DND-41 (cell line): ENCODE results near the gene TMEM204.

ENCODE experiments used
- ATAC-seq: fragments of 200-7000 bp; cut with Tn5 transposase; 3 replicates; pipeline ENCODE4 v1.9.1; 2021; ENCODE audit warnings: low read depth; ENCODE audit not compliant: insufficient read depth
- DNase-seq: peaks from one replicate; pipeline ENCODE4 v3.0.0-alpha.2; 2020
- H2AFZ ChIP-seq: 2 replicates; pipeline ENCODE4 v1.6.0; 2012; ENCODE audit warnings: low read depth, low read length
- H3K27ac ChIP-seq: 2 replicates; pipeline ENCODE4 v1.5.1; 2012; ENCODE audit warnings: low read length, inconsistent platforms
- H3K27me3 ChIP-seq: fragments of 200-600 bp; sonication (generic); 2 replicates; pipeline ENCODE4 v1.6.0; 2012; ENCODE audit warnings: low read length, mild to moderate bottlenecking, inconsistent platforms; ENCODE audit not compliant: insufficient read depth, poor library complexity
- H3K36me3 ChIP-seq: 2 replicates; pipeline ENCODE4 v1.5.1; 2012; ENCODE audit warnings: low read length, inconsistent platforms; ENCODE audit not compliant: insufficient read depth
- H3K4me1 ChIP-seq: 2 replicates; pipeline ENCODE4 v1.5.1; 2012; ENCODE audit warnings: mild to moderate bottlenecking, low read length; ENCODE audit not compliant: insufficient read depth
- H3K4me2 ChIP-seq: 2 replicates; pipeline ENCODE4 v1.6.0; 2012; ENCODE audit warnings: mild to moderate bottlenecking, moderate library complexity, low read length, inconsistent platforms; ENCODE audit not compliant: insufficient read depth
- H3K4me3 ChIP-seq, 2 experiments: fragments of 200-600 bp in 1 of 2; shearing (Covaris generic) in 1 of 2; 2 replicates each; pipeline ENCODE4 v1.5.1; 2012 to 2016; ENCODE audit warnings: inconsistent platforms in 2 of 2, low read length in 2 of 2, mild to moderate bottlenecking in 2 of 2, low read depth in 1 of 2, moderate library complexity in 1 of 2
- H3K79me2 ChIP-seq: 2 replicates; pipeline ENCODE4 v1.6.0; 2012; ENCODE audit warnings: low read length, inconsistent platforms; ENCODE audit not compliant: insufficient read depth
- H3K9ac ChIP-seq: 2 replicates; pipeline ENCODE4 v1.6.0; 2012; ENCODE audit warnings: low read depth, mild to moderate bottlenecking, inconsistent platforms, low read length, moderate library complexity
- H3K9me3 ChIP-seq: 2 replicates; pipeline ENCODE4 v1.5.1; 2012; ENCODE audit warnings: low read length, moderate library complexity, mild to moderate bottlenecking, inconsistent platforms; ENCODE audit not compliant: insufficient read depth, severe bottlenecking
- H4K20me1 ChIP-seq: 2 replicates; pipeline ENCODE4 v1.6.0; 2012; ENCODE audit warnings: low read length; ENCODE audit not compliant: insufficient read depth
- EZH2 ChIP-seq: IDR thresholded peaks from 3 replicates; pipeline ENCODE4 v1.6.1; 2012; ENCODE audit warnings: borderline replicate concordance, low read depth, mild to moderate bottlenecking, moderate library complexity, low read length, inconsistent platforms; ENCODE audit not compliant: severe bottlenecking
- TF ChIP-seq, protein P1 (sequence below): IDR thresholded peaks from 2 replicates; pipeline ENCODE4 v1.5.1; 2012; ENCODE audit warnings: borderline replicate concordance, low read length, moderate library complexity, mild to moderate bottlenecking; ENCODE audit not compliant: poor library complexity, severe bottlenecking; ENCODE audit errors: extremely low read depth

TMEM204 gene

GRCh38 chr16:1580956-1581355 lies 47.5 kb downstream of the TMEM204 start:
- no peaks in the 10 kb centered on the region for H4K20me1 ChIP-seq
- TF ChIP-seq, protein P1, sequence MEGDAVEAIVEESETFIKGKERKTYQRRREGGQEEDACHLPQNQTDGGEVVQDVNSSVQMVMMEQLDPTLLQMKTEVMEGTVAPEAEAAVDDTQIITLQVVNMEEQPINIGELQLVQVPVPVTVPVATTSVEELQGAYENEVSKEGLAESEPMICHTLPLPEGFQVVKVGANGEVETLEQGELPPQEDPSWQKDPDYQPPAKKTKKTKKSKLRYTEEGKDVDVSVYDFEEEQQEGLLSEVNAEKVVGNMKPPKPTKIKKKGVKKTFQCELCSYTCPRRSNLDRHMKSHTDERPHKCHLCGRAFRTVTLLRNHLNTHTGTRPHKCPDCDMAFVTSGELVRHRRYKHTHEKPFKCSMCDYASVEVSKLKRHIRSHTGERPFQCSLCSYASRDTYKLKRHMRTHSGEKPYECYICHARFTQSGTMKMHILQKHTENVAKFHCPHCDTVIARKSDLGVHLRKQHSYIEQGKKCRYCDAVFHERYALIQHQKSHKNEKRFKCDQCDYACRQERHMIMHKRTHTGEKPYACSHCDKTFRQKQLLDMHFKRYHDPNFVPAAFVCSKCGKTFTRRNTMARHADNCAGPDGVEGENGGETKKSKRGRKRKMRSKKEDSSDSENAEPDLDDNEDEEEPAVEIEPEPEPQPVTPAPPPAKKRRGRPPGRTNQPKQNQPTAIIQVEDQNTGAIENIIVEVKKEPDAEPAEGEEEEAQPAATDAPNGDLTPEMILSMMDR = no peak
- TF ChIP-seq EZH2 = no peak
- no peaks in the 10 kb centered on the region for H3K4me1 ChIP-seq
- H2AFZ ChIP-seq = no peak overlapping the region
- no peak overlapping the region for H3K27ac ChIP-seq
- no peaks in the 10 kb centered on the region for H3K9me3 ChIP-seq
- H3K79me2 ChIP-seq = no peaks in the 10 kb centered on the region
- DNase-seq (no peak), ATAC-seq (no peak)
- no peak overlapping the region for H3K9ac ChIP-seq
- peaks cover 28% of the 10 kb centered on the region for H3K36me3 ChIP-seq
- H3K27me3 ChIP-seq = no peaks in the 10 kb centered on the region
- H3K4me3 ChIP-seq = no peak overlapping the region
- H3K4me2 ChIP-seq = no peak overlapping the region

DNA sequence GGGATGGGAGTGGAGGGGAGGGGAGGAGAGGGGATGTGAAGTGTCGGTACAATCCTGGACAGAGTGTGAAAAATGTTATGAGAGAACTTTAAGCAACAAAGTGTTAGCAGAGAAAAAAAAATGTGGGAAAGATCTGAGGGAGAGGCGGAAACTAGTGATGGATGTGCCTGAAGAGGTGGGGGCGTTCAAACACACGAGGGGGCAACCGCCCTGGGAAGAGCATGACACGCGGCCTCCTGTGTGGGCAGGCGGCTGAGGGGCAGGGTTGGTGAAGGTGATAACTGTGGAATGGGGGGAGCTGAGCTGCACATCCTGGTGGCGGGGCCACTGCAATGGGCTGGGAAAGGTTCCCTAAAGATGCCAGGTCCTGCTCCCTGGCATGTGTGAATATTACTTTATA lies 48.3 kb downstream of the TMEM204 start:
- Histone ChIP-seq H3K4me3 (no peak overlapping the region), H3K4me1 (no peaks in the 10 kb centered on the region), H3K4me2 (no peak overlapping the region), H3K9me3 (no peaks in the 10 kb centered on the region), H3K27ac (no peak overlapping the region), H3K9ac (no peak overlapping the region), H4K20me1 (no peaks in the 10 kb centered on the region), H3K79me2 (no peaks in the 10 kb centered on the region), H3K27me3 (no peaks in the 10 kb centered on the region), H3K36me3 (peaks cover 34% of the 10 kb centered on the region), H2AFZ (no peak overlapping the region)
- ATAC-seq (no peak), DNase-seq (no peak)
- no peak for TF ChIP-seq EZH2
- TF ChIP-seq, protein P1 = no peak

DNA sequence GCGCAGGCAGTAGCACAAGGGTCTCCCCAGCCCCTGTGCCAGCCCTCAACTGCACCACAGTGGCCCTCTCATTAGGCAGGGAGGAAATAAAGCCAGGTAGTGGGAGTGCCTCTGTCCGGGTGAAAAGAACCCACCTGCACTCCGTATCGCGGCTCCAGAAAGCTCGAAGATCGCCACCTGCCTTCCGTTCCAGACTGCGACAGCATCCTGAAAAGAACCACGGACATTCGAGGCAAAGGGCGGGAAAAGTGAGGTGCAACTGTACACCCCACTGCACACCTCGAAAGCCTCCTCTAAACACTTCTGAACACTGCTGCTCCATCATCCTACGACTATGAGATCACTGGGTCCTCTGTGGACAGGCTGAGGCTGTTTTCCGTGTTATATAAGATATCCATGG lies 49.7 kb downstream of the TMEM204 start:
- no peaks in the 10 kb centered on the region for H3K9me3 ChIP-seq
- no peak for DNase-seq

More for the DNA sequence above, 49.7 kb downstream of the TMEM204 start:
- no peaks in the 10 kb centered on the region for H3K79me2 ChIP-seq
- H3K4me3 ChIP-seq = no peak overlapping the region
- TF ChIP-seq EZH2 = no peak
- TF ChIP-seq, protein P1 = peak; percentile 12
- ATAC-seq = no peak
- no peaks in the 10 kb centered on the region for H3K27me3 ChIP-seq
- H4K20me1 ChIP-seq = no peaks in the 10 kb centered on the region
- no peak overlapping the region for H3K27ac ChIP-seq
- H2AFZ ChIP-seq = no peak overlapping the region
- H3K4me1 ChIP-seq = no peaks in the 10 kb centered on the region
- no peak overlapping the region for H3K4me2 ChIP-seq
- H3K9ac ChIP-seq = no peak overlapping the region
- peaks cover 34% of the 10 kb centered on the region for H3K36me3 ChIP-seq
